ENCODE measurements around the gene GABRR3. TPM values are rescaled to one million over a fixed set of nuclear protein-coding genes. Genes with fewer than 3 reads are reported as not detected.

The GABRR3 gene
- total RNA-seq, 1 donor from 2014 or later = not detected

DNA sequence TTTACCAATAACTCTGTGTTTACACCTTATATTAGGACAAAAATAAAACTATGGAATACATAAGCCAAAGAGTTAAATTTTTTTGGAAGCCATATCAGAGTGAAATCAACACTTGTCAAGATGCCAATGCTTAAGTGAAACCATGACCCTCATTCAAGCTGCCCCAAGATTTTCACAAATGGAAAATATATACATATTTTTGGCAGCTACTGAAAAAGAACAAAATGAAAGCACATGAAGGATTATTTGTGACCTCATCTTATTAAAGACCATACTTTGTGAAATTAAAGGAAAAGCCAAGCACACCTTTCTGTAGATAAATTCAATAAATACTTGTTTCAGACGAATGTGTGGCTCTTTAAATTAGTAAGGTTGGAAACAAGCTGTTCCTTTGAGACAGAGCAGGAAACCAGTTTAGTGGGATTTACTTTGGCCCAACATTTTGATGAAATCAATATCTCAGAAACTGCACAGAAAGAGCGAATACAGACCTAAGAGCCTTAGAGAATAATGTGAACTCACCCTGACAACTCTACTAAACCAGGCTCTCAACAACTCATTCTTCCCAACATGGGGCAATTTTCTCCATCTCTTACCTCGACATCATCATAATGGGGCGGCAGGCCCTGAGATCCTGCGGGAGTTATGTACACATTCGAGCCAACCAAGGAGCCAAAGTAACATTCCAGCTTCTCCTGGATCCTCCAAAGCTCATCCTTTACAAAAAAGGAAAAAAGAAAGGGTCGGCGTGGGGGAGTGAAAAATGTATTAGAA is 73.9 kb downstream of the GABRR3 start:
- peaks cover 0 to 6% of the 10 kb centered on the region in 2 donors for H3K36me3 ChIP-seq
- no peaks in the 10 kb centered on the region for H3K27me3 ChIP-seq
- H3K27ac ChIP-seq = no peak overlapping the region
- peaks cover 20% of the 10 kb centered on the region for H3K4me1 ChIP-seq
- intact Hi-C loops (cut with DNase I) = no loop called here
- H3K4me3 ChIP-seq = no peak overlapping the region
- DNase-seq (ENCODE audit: extremely low spot score in 2 of 2) = no peak
- no peaks in the 10 kb centered on the region for H3K9me3 ChIP-seq
- TF ChIP-seq, protein P1, sequence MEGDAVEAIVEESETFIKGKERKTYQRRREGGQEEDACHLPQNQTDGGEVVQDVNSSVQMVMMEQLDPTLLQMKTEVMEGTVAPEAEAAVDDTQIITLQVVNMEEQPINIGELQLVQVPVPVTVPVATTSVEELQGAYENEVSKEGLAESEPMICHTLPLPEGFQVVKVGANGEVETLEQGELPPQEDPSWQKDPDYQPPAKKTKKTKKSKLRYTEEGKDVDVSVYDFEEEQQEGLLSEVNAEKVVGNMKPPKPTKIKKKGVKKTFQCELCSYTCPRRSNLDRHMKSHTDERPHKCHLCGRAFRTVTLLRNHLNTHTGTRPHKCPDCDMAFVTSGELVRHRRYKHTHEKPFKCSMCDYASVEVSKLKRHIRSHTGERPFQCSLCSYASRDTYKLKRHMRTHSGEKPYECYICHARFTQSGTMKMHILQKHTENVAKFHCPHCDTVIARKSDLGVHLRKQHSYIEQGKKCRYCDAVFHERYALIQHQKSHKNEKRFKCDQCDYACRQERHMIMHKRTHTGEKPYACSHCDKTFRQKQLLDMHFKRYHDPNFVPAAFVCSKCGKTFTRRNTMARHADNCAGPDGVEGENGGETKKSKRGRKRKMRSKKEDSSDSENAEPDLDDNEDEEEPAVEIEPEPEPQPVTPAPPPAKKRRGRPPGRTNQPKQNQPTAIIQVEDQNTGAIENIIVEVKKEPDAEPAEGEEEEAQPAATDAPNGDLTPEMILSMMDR (IDR thresholded peaks at IDR 0.05) = no peak
- no peak for TF ChIP-seq POLR2A (IDR thresholded peaks at IDR 0.05)
- no peak for TF ChIP-seq POLR2AphosphoS5 (IDR thresholded peaks at IDR 0.05; ENCODE audit: insufficient read depth in 1 of 2, low read depth in 1 of 2)

GRCh38 chr3:97960551-97960950 is 74.6 kb downstream of the GABRR3 start:
- Histone ChIP-seq H3K27me3 (no peaks in the 10 kb centered on the region), H3K27ac (no peak overlapping the region), H3K36me3 (peaks cover 0 to 6% of the 10 kb centered on the region in 2 donors), H3K4me1 (peaks cover 20% of the 10 kb centered on the region), H3K9me3 (no peaks in the 10 kb centered on the region), H3K4me3 (no peak overlapping the region)
- intact Hi-C loops (cut with DNase I) = no loop called here
- TF ChIP-seq, protein P1 (IDR thresholded peaks at IDR 0.05) = no peak
- no peak for TF ChIP-seq POLR2A (IDR thresholded peaks at IDR 0.05)
- TF ChIP-seq POLR2AphosphoS5 (IDR thresholded peaks at IDR 0.05; ENCODE audit: insufficient read depth in 1 of 2, low read depth in 1 of 2) = no peak
- DNase-seq (ENCODE audit: extremely low spot score in 2 of 2) = no peak

- H3K9me3 ChIP-seq = no peaks in the 10 kb centered on the region
- DNase-seq (ENCODE audit: extremely low spot score in 2 of 2) = no peak
- H3K27me3 ChIP-seq = no peaks in the 10 kb centered on the region
- H3K27ac ChIP-seq = no peak overlapping the region
- H3K36me3 ChIP-seq = peaks cover 0 to 6% of the 10 kb centered on the region in 2 donors
- peaks cover 20% of the 10 kb centered on the region for H3K4me1 ChIP-seq
- TF ChIP-seq POLR2AphosphoS5 (IDR thresholded peaks at IDR 0.05; ENCODE audit: insufficient read depth in 1 of 2, low read depth in 1 of 2) = no peak
- TF ChIP-seq, protein P1 (IDR thresholded peaks at IDR 0.05) = no peak
- TF ChIP-seq POLR2A (IDR thresholded peaks at IDR 0.05) = no peak
- H3K4me3 ChIP-seq = no peak overlapping the region
- intact Hi-C loops (cut with DNase I) = no loop called here
Measured at GRCh38 chr3:97959872-97960271, 75.2 kb downstream of the GABRR3 start.

GRCh38 chr3:97958796-97959195 is 76.3 kb downstream of the GABRR3 start:
- H3K27ac ChIP-seq = no peak overlapping the region
- peaks cover 0 to 15% of the 10 kb centered on the region in 2 donors for H3K36me3 ChIP-seq
- no peaks in the 10 kb centered on the region for H3K9me3 ChIP-seq
- H3K4me3 ChIP-seq = no peak overlapping the region
- intact Hi-C loops (cut with DNase I) = no loop called here
- no peak for DNase-seq (ENCODE audit: extremely low spot score in 2 of 2)
- H3K4me1 ChIP-seq = peaks cover 20% of the 10 kb centered on the region
- TF ChIP-seq POLR2A (IDR thresholded peaks at IDR 0.05) = no peak
- TF ChIP-seq, protein P1 (IDR thresholded peaks at IDR 0.05) = no peak
- no peak for TF ChIP-seq POLR2AphosphoS5 (IDR thresholded peaks at IDR 0.05; ENCODE audit: insufficient read depth in 1 of 2, low read depth in 1 of 2)
- H3K27me3 ChIP-seq = no peaks in the 10 kb centered on the region

DNA sequence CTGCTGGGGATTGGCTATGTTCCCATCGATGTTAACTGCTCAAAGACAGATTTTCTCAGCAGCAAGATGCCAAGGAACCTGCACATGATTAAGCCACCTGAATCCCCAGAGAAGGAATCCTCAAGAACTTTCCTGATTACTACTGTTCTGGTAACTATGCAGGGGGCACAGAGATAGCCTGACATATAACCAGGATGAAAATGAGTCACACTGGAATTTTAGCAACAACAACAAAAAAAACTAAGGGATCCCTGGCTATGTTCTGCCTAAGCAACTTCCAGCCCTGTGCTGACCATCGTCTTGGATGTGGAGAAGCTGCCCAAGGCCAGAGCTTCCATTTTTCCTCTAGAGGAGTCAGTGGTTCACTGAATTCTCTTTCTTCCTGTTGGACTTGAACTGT is 76.7 kb downstream of the GABRR3 start:
- H3K9me3 ChIP-seq = no peaks in the 10 kb centered on the region
- TF ChIP-seq, protein P1 (IDR thresholded peaks at IDR 0.05) = no peak
- TF ChIP-seq POLR2A (IDR thresholded peaks at IDR 0.05) = no peak
- no peak for TF ChIP-seq POLR2AphosphoS5 (IDR thresholded peaks at IDR 0.05; ENCODE audit: insufficient read depth in 1 of 2, low read depth in 1 of 2)
- H3K4me1 ChIP-seq = peaks cover 20% of the 10 kb centered on the region
- no peak for DNase-seq (ENCODE audit: extremely low spot score in 2 of 2)
- no peak overlapping the region for H3K27ac ChIP-seq
- H3K4me3 ChIP-seq = no peak overlapping the region
- intact Hi-C loops (cut with DNase I) = no loop called here
- H3K27me3 ChIP-seq = no peaks in the 10 kb centered on the region
- H3K36me3 ChIP-seq = peaks cover 0 to 19% of the 10 kb centered on the region in 2 donors
